ENCODE results near the gene DPY19L3.
"Not testable (repeated sequence)": the region's sequence is repeated elsewhere in the genome, so short reads cannot be mapped to it uniquely, and the experiment has no call there.

Gene DPY19L3

GRCh38 chr19:32396046-32396652, 9.4 kb upstream of the DPY19L3 start:
- DNase-seq (ENCODE audit: low spot score): no peak

- no peak for DNase-seq (ENCODE audit: low spot score)
Measured at GRCh38 chr19:32397671-32398101, 7.9 kb upstream of the DPY19L3 start.

- DNase-seq (ENCODE audit: low spot score): no peak
Measured at GRCh38 chr19:32401992-32402391, 3.6 kb upstream of the DPY19L3 start.

- DNase-seq (ENCODE audit: low spot score): no peak
Measured at GRCh38 chr19:32403291-32403995, 2.1 kb upstream of the DPY19L3 start.

GRCh38 chr19:32404213-32404932, 1.2 kb upstream of the DPY19L3 start:
- no peak for DNase-seq (ENCODE audit: low spot score)

- DNase-seq (ENCODE audit: low spot score): peak; percentile 22
Measured at GRCh38 chr19:32404933-32405430, 588 bp upstream of the DPY19L3 start.

- no peak for DNase-seq (ENCODE audit: low spot score)
Measured at GRCh38 chr19:32406161-32407003, 812 bp downstream of the DPY19L3 start.

GRCh38 chr19:32407004-32407992, 1.7 kb downstream of the DPY19L3 start:
- peak; percentile 80 for DNase-seq (ENCODE audit: low spot score)

GRCh38 chr19:32415246-32415645, 9.7 kb downstream of the DPY19L3 start:
- DNase-seq (ENCODE audit: low spot score): no peak

- no peak for DNase-seq (ENCODE audit: low spot score)
Measured at GRCh38 chr19:32415669-32416068, 10.1 kb downstream of the DPY19L3 start.

GRCh38 chr19:32416749-32417456, 11.3 kb downstream of the DPY19L3 start:
- DNase-seq (ENCODE audit: low spot score): peak; percentile 53

- DNase-seq (ENCODE audit: low spot score): no peak
Measured at GRCh38 chr19:32418155-32418554, 12.6 kb downstream of the DPY19L3 start.

- DNase-seq (ENCODE audit: low spot score): no peak
Measured at GRCh38 chr19:32421589-32422361, 16.2 kb downstream of the DPY19L3 start.

GRCh38 chr19:32422435-32422834, 16.9 kb downstream of the DPY19L3 start:
- DNase-seq (ENCODE audit: low spot score): no peak

- DNase-seq (ENCODE audit: low spot score): not testable (repeated sequence)
Measured at GRCh38 chr19:32423944-32424343, 18.4 kb downstream of the DPY19L3 start.

- no peak for DNase-seq (ENCODE audit: low spot score)
Measured at GRCh38 chr19:32427536-32427935, 22.0 kb downstream of the DPY19L3 start.

- DNase-seq (ENCODE audit: low spot score): no peak
Measured at GRCh38 chr19:32436692-32437091, 31.1 kb downstream of the DPY19L3 start.

- no peak for DNase-seq (ENCODE audit: low spot score)
Measured at GRCh38 chr19:32437096-32437495, 31.5 kb downstream of the DPY19L3 start.

- no peak for DNase-seq (ENCODE audit: low spot score)
Measured at GRCh38 chr19:32438751-32439150, 33.2 kb downstream of the DPY19L3 start.
